Fibroblast of the aortic adventitia (primary cell): ENCODE results near the gene SH3PXD2A. TPM values are rescaled to one million over a fixed set of nuclear protein-coding genes. Genes with fewer than 3 reads are reported as not detected.

Experiments used
- DNase-seq: peaks from one replicate; pipeline ENCODE4 v3.0.0-alpha.2; 2010; ENCODE audit warnings: low read depth
- H3K4me3 ChIP-seq: 2 replicates; pipeline ENCODE4 v1.5.1; 2011; ENCODE audit warnings: low read depth, mild to moderate bottlenecking, control low read depth, low read length, moderate library complexity
- CTCF ChIP-seq: IDR thresholded peaks from 2 replicates; pipeline ENCODE4 v1.5.1; 2011; ENCODE audit warnings: mild to moderate bottlenecking, low read length, control low read depth, inconsistent platforms; ENCODE audit not compliant: insufficient read depth
- total RNA-seq: library from RNA; depleted of rRNA; stranded (reverse); fragments of >200 nt; gene quantifications from 2 replicates; pipeline ENCODE4 v1.2.3, GENCODE V29; 2012; ENCODE audit warnings: low replicate concordance

The SH3PXD2A gene
- total RNA-seq, 1 donor, result 20.4 TPM

GRCh38 chr10:103885617-103886016 lies 30.2 kb upstream of the SH3PXD2A start:
- no peak for TF ChIP-seq CTCF
- DNase-seq, result peak; percentile 91

GRCh38 chr10:103884681-103885139 lies 29.3 kb upstream of the SH3PXD2A start:
- DNase-seq, result peak; percentile 77
- no peak overlapping the region for H3K4me3 ChIP-seq
- TF ChIP-seq CTCF, result peak; percentile 75

More at GRCh38 chr10:103885617-103886016, 30.2 kb upstream of the SH3PXD2A start:
- no peak overlapping the region for H3K4me3 ChIP-seq

GRCh38 chr10:103882285-103883007 lies 27.1 kb upstream of the SH3PXD2A start:
- H3K4me3 ChIP-seq, result no peak overlapping the region
- TF ChIP-seq CTCF, result no peak
- DNase-seq, result no peak

GRCh38 chr10:103881416-103882284 lies 26.3 kb upstream of the SH3PXD2A start:
- no peak for TF ChIP-seq CTCF
- no peak for DNase-seq
- no peak overlapping the region for H3K4me3 ChIP-seq

GRCh38 chr10:103879831-103880230 lies 24.5 kb upstream of the SH3PXD2A start:
- no peak for DNase-seq
- no peak overlapping the region for H3K4me3 ChIP-seq
- no peak for TF ChIP-seq CTCF

- H3K4me3 ChIP-seq, result no peak overlapping the region
- DNase-seq, result no peak
- no peak for TF ChIP-seq CTCF
These were observed 24.0 kb upstream of the SH3PXD2A start for GRCh38 chr10:103879409-103879808.
